Epithelial cell of esophagus (primary cell): ENCODE measurements around the gene COL4A2.

ENCODE experiments used
- DNase-seq: peaks from one replicate; pipeline ENCODE4 v3.0.0; 2010; ENCODE audit warnings: low read depth
- H3K4me3 ChIP-seq: 2 replicates; pipeline ENCODE4 v1.5.1; 2011; ENCODE audit warnings: mild to moderate bottlenecking, low read length, control low read depth
- TF ChIP-seq, protein P1 (sequence below): IDR thresholded peaks from 2 replicates; pipeline ENCODE4 v1.5.1; 2011; ENCODE audit warnings: low read depth, mild to moderate bottlenecking, low read length, control low read depth, inconsistent platforms; ENCODE audit not compliant: insufficient read depth; ENCODE audit errors: missing control alignments

Gene COL4A2

DNA sequence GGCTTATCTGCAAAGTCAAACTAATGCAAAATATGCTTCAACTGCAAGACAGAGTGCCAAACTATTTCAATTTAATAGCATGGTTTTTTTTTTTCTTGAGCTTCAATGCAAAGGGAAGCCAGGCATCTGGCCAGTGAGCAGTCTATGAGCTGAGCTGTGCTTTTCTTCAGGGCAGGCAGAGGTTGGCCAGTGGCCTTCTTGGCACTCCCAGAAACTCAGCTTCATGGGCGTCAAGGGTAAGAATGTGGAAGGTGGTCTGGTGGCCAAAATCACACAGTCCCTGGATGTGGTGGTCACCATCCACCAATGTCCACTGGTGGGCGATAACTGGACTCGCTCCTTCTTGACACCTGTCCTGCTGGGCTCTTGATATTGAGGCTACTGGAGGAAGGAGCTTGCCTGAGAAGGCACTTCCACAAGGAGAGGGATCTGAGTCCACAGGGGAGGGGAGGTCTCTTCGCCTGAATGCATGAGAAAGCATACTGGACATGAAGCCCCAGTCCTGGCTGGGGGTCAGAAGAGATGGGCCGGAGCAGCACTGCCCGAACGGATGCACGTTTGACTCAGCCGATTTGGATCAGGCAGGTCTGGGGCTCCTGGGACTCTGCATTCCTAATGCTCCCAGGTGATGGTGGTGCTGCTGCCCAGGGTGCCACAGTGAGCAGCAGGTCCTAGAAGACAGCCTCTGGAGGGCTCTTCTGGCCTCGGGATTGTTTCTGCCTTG lies 17.1 kb downstream of the COL4A2 start:
- no peak for DNase-seq
- TF ChIP-seq, protein P1, sequence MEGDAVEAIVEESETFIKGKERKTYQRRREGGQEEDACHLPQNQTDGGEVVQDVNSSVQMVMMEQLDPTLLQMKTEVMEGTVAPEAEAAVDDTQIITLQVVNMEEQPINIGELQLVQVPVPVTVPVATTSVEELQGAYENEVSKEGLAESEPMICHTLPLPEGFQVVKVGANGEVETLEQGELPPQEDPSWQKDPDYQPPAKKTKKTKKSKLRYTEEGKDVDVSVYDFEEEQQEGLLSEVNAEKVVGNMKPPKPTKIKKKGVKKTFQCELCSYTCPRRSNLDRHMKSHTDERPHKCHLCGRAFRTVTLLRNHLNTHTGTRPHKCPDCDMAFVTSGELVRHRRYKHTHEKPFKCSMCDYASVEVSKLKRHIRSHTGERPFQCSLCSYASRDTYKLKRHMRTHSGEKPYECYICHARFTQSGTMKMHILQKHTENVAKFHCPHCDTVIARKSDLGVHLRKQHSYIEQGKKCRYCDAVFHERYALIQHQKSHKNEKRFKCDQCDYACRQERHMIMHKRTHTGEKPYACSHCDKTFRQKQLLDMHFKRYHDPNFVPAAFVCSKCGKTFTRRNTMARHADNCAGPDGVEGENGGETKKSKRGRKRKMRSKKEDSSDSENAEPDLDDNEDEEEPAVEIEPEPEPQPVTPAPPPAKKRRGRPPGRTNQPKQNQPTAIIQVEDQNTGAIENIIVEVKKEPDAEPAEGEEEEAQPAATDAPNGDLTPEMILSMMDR = no peak
- no peak overlapping the region for H3K4me3 ChIP-seq

GRCh38 chr13:110326263-110326904 lies 19.3 kb downstream of the COL4A2 start:
- H3K4me3 ChIP-seq = no peak overlapping the region
- DNase-seq = peak; percentile 34
- TF ChIP-seq, protein P1 = peak; percentile 12

GRCh38 chr13:110327051-110327721 lies 20.1 kb downstream of the COL4A2 start:
- H3K4me3 ChIP-seq = no peak overlapping the region
- TF ChIP-seq, protein P1 = no peak
- DNase-seq = no peak

- DNase-seq = no peak
- H3K4me3 ChIP-seq = no peak overlapping the region
- TF ChIP-seq, protein P1 = no peak
Observed at GRCh38 chr13:110328573-110328972, 21.5 kb downstream of the COL4A2 start.

- TF ChIP-seq, protein P1 = no peak
- no peak for DNase-seq
- H3K4me3 ChIP-seq = no peak overlapping the region
Observed at GRCh38 chr13:110329258-110329657, 22.2 kb downstream of the COL4A2 start.

GRCh38 chr13:110329798-110330461 lies 22.8 kb downstream of the COL4A2 start:
- no peak overlapping the region for H3K4me3 ChIP-seq
- TF ChIP-seq, protein P1 = no peak
- no peak for DNase-seq
